GM18517 (cell line): Measurements from ENCODE around the gene POR.
"Not testable (repeated sequence)": the region's sequence is repeated elsewhere in the genome, so short reads cannot be mapped to it uniquely, and the experiment has no call there.

Source experiments
- ATAC-seq: cut with Tn5 transposase; IDR thresholded peaks from one replicate; pipeline ENCODE4 v1.9.1; 2021; ENCODE audit warnings: mild to moderate bottlenecking, moderate library complexity; ENCODE audit not compliant: unreplicated experiment

The POR gene

GRCh38 chr7:75884476-75884875, 30.5 kb upstream of the POR start:
- no peak for ATAC-seq

- ATAC-seq, result no peak
Measured at GRCh38 chr7:75885036-75885435, 29.9 kb upstream of the POR start.

DNA sequence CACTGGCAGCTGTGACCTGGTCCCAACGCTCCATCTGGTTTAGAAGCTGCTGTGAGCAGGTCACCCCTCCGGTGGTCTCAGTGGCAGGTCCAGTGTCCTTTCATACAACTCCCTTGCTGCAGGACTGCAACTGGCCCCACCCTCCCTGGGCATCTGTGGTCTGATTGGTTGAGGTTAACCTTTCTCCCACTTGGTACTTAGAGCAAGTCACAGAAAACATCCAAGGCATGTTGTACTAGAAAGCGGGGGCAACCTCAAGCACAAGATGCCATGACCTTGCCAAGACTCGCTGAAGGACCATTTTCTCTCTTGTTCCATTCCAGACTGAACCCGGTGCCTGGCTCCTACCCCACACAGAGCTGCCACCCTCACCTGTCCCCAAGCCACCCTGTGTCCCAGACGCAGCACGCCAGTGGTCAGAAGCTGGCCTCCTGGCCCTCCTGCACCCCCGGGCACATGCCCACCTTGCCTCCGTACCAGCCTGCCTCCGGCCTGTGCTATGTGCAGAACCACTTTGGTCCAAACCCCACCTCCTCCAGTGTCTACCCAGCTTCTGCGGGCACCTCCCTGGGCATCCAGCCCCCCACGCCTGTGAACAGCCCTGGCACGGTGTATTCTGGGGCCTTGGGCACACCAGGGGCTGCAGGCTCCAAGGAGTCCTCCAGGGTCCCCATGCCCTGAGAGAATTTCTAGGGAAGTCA, 27.1 kb upstream of the POR start:
- no peak for ATAC-seq

DNA sequence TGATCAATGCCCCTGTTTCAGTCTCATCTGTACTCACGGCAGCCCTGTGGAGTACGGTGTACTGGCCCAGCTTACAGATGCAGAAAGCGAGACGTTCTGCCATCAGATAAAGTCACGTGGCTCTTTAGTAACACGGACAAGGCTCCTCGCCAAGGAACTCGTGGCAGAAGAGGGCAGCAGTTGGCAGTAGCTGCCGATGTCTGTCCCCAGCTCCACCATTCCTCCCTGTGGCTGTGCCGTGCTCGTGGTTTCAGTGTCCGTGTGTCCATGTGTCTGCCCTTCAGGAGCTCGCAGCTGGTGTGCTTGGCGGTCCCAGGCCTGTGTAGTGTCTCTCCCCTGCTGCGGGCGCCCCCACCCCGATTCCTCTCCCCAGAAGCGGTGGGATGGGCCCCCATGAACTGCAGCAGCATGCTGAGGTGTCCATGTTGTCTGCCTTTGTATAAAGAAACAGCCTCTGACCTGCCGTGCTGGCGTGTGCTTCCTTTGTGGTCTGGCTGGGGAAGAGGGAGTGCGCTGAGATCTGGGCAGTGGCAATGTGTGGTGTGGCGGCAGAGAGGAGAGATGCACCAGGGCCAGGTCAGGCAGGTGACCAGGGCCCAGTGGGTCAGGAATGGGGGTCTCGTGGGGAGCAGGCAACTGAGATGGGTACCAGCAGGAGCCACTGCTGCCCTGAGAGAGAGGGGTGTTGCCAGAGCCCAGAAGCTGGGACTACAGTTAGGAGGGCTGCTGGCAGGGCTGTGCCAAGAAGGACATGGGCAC, 26.3 kb upstream of the POR start:
- no peak for ATAC-seq

DNA sequence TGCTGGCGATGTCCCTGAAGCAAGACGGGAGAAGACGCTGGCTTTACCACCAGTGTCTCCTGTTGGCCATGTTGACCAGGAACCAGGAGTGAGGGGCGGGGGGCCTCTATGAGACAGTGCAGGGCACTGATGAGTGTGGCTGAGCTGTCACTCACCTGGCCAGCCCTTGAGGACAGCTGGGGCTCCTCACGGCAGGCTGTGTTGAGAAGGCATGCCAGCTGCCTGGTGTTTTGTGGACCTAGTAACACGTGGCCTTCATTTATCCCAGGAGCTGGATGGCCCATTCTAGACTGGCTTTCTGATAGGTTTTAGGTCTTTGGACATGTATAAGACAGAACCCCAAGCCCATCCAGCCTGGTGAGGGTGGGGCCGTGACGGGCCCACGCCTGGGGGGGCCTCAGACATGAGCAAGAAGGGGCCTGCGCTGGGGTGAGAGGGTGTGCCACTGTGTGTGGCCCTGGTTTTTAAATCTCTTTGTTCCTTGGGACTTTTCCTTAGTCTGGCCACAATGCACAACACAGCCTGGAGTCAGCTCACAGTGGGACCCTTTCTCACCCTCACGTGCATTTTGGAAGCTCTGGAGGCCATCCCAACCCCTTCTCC, 25.6 kb upstream of the POR start:
- no peak for ATAC-seq

DNA sequence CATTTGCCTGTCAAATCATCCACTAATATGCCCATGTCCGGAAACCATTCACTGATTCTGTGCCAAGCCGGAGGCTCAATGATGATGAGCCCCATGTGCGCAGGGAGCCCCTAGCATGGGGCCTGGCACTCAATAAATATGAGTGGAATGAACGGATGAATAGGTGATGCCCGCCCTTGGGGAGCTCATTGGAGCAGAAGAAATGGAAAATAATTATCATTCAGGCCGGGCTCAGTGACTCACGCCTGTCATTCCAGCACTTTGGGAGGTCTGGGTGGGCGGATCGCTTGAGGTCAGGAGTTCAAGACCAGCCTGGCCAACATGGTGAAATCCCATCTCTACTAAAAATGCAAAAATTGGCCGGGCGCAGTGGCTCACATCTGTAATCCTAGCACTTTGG, 25.1 kb upstream of the POR start:
- ATAC-seq, result no peak

DNA sequence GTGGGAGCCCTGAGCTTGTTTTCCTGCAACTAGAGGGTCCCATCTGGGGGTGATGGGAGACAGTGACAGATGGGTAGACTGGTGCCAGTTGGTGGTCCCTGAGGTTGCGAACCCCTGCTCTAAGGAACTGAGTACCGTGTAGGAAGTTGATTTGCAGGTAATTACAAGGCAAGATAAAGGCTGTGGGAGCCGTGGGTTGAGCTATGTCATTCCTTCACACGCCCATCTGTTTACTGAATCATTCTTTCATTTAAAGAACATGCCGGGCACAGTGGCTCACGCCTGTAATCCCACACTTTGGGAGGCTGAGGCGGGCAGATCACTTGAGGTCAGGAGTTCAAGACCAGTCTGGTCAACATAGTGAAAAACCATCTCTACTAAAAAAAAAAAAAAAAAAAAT, 23.7 kb upstream of the POR start:
- not testable (repeated sequence) for ATAC-seq

DNA sequence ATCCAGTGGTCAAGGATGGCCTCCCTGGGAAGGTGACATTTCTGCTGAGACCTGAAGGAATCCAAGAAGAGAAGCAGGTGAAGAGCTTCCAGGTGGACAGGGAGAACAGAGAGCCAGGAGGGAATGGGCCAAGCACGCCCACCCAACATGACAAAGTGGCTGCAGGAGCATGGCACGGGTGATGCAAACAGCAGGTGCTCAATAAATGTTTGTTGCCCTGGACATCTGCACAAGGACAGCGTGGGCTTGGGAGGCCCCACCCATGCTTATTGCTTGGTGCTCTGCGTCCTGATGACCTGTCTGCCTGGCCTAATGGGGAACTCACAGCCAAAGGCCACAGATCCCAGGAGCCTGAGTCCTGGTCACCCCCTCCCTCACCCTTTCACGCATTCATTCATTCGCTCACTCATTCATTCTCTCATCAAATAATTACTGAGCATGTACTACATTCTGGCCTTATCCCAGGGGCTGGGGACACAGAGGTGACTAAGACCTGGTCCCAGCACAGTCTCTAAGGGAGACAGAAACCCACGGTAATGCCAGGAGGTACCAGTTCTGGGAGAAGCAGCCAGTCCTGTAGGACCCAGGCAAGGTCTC, 23.0 kb upstream of the POR start:
- no peak for ATAC-seq

DNA sequence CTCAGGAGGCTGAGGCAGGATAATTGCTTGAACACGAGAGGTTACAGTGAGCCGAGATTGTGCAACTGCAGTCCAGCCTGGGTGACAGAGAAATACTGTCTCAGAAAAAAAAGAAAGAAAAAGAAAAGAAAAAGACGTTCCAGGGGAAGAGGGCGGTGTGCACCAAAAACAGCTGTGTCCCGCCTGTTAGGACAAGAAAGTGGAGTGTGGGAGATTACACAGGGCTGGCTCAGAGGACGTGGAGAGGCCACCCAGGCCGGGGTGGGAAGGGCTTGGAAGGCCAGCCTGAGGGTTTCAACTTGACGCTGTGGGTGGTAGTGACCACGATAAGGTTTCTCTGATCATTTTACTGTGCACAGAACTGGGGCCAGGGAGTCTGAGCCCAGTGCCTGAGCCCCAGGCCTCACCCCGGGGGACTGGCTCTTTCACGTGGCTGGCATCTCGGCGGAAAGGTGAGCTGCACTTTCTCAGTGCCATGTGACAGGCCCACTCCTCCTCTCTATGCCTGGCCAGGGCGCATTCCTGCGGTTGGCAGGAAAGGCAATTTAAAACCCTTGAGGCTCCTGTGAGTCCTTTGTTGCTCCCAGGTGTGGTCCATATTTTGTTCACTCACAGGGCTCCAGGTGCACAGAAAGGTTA, 22.2 kb upstream of the POR start:
- ATAC-seq, result no peak

DNA sequence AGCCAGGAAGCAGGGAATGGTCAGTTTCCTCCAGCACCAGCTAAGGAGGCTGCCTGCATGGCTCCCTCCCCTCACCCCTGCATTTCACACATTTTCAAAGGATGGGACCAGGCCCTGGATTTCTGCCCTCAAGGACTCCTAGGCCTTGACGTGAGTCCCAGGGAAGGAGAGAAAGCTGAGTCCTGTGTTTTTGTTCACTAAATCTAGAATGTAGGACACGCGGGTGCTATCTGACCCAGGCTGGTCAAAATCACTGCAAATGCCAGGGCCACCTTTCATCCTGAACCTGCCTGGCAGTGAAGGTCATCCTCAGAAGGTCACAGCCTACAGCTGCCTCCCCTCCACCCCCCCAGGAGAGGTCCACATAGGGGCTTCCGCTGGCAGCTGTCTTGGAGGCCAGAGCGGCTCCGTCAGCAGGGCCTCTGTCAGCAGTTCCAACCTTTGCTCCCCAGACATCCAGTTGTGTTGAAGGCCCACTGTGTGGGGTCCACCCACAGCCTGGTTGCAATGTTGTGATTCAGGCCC, 18.1 kb upstream of the POR start:
- no peak for ATAC-seq

- ATAC-seq, result no peak
Measured at GRCh38 chr7:75900617-75901315, 14.2 kb upstream of the POR start.

- ATAC-seq, result no peak
Measured at GRCh38 chr7:75905785-75906604, 9.0 kb upstream of the POR start.

GRCh38 chr7:75906991-75907667, 7.8 kb upstream of the POR start:
- no peak for ATAC-seq

GRCh38 chr7:75907668-75908039, 7.3 kb upstream of the POR start:
- ATAC-seq, result not testable (repeated sequence)

- no peak for ATAC-seq
Measured at GRCh38 chr7:75909521-75910132, 5.3 kb upstream of the POR start.

DNA sequence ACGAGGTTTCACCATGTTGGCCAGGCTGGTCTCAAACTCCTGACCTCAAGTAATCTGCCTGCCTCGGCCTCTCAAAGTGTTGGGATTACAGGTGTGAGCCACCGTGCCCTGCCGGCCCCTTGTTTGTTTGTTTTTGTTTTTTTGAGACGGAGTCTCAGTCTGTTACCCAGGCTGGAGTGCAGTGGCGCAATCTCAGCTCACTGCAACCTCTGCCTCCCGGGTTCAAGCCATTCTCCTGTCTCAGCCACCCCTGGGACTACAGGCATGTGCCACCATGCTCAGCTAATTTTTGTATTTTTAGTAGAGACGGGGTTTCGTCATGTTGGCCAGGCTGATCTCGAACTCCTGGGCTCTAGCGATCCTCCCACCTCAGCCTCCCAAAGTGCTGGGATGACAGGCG, 3.8 kb upstream of the POR start:
- not testable (repeated sequence) for ATAC-seq

DNA sequence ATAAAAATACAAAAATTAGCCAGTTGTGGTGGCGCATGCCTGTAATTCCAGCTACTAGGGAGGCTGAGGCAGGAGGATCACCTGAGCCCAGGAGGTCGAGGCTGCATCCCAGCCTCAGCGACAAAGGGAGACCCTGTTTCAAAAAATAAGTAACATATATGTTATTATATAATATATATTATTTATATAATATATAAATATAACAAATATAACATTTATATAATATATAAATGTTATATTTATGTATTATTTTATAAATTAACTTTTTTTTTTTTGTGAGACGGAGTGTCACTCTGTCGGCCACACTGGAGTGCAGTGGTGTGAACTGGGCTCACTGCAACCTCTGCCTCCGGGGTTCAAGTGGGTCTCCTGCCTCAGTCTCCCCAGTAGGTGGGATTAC, 1.5 kb upstream of the POR start:
- ATAC-seq, result no peak

DNA sequence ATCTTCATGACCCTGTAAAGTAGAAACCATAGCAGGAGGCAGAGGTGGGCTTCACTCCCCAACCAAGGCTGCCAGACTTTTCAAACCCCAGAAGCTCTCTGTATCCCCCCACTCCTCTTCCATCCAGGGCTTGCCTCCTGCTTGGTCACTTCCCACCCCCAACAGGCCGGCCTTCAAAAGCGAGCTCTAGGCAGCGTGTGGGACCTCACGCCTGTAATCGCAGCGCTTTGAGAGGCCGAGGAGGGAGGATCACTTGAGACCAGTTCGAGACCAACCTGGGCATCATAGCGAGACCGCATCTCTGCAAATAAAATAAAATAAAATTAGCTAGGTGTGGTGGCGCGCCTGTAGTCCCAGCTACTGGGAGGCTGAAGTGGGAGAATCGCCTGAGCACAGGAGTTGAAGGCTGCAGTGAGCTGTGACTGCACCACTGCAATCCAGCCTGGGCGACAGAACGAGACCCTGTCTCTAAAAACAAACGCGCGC, 743 bp upstream of the POR start:
- ATAC-seq, result no peak
